ENCODE results near the gene DISC1. TPM values are rescaled to one million over a fixed set of nuclear protein-coding genes. Genes with fewer than 3 reads are reported as not detected.

The DISC1 gene
- polyA plus RNA-seq, 1 of the 3 experiments (the other 2 are of a cell fraction): 1.7 TPM

- DNase-seq: no peak
- H4K20me1 ChIP-seq (ENCODE audit: insufficient read depth): no peaks in the 10 kb centered on the region
- H3K27ac ChIP-seq (ENCODE audit: low read depth in 2 of 2, low read length in 1 of 2): no peak overlapping the region
- no peaks in the 10 kb centered on the region for H3F3A ChIP-seq (replicated peaks; ENCODE audit: insufficient read depth)
- peaks cover 0 to 4% of the 10 kb centered on the region in 2 experiments; a peak in 1 of 4 replicates for H3K4me1 ChIP-seq (ENCODE audit: control insufficient read depth in 1 of 2, insufficient read depth in 2 of 2, low read depth in 1 of 2, low read length in 1 of 2)
- 35% methylated on average over 2 of the region's 2 CpGs for WGBS (ENCODE audit: low lambda C conversion rate)
- H3K36me3 ChIP-seq (replicated peaks in 1 of 2; ENCODE audit: control insufficient read depth in 1 of 2, insufficient read depth in 2 of 2, low read length in 1 of 2): no peaks in the 10 kb centered on the region
- H3K4me2 ChIP-seq: no peak overlapping the region; the same call in 1 of the 2 replicates
- H2AFZ ChIP-seq (ENCODE audit: low read depth): no peak overlapping the region
- TF ChIP-seq RCOR1 (IDR thresholded peaks at IDR 0.05; ENCODE audit: low read length) (no peak), MXI1 (IDR thresholded peaks at IDR 0.05; ENCODE audit: low read depth, low read length) (no peak), RAD21 (IDR thresholded peaks at IDR 0.05; ENCODE audit: low read length) (no peak), PBX3 (IDR thresholded peaks at IDR 0.05) (no peak), GATA2 (CRISPR knock-in tag; IDR thresholded peaks at IDR 0.05) (no peak), CHD2 (IDR thresholded peaks at IDR 0.05; ENCODE audit: low read length, partially characterized antibody) (no peak)
- H3K79me2 ChIP-seq (ENCODE audit: insufficient read depth): no peaks in the 10 kb centered on the region
- no peaks in the 10 kb centered on the region for H3K27me3 ChIP-seq (ENCODE audit: insufficient read depth)
- no peaks in the 10 kb centered on the region for H3K9me3 ChIP-seq
- H3K4me3 ChIP-seq (ENCODE audit: low read depth in 2 of 2, low read length in 1 of 2): no peak overlapping the region
- CTCF ChIA-PET: interaction anchor here (1.2 kb wide), 2 partner anchors 37 to 225 kb away, joined by 3 read pairs; no protein-coding TSS in a partner anchor
- H3K9me2 ChIP-seq: no peaks in the 10 kb centered on the region
- POLR2A ChIA-PET: no interaction called here
- no peak overlapping the region for H3K9ac ChIP-seq
These were observed 166.0 kb downstream of the DISC1 start for GRCh38 chr1:231792634-231793033.

DNA sequence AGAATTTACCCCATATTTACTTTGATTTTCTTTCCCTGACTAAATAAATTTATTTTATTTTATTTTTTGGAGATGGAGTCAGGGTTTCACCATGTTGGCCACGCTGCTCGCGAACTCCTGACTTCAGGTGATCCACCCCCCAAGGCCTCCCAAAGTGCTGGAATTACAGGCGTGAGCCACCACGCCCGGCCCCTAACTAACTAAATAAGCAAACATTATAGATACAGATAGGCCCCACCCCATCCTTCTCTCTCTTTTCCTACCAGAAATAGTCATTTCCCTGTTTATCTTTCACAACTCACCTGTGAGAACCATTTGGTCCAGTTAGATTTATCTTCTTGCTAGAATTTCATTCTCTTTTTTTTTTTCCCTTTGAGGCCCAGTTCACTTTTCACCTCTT lies 167.3 kb downstream of the DISC1 start:
- H3K36me3 ChIP-seq (replicated peaks in 1 of 2; ENCODE audit: control insufficient read depth in 1 of 2, insufficient read depth in 2 of 2, low read length in 1 of 2): no peaks in the 10 kb centered on the region
- no peak overlapping the region for H3K27ac ChIP-seq (ENCODE audit: low read depth in 2 of 2, low read length in 1 of 2)
- no peaks in the 10 kb centered on the region for H3F3A ChIP-seq (replicated peaks; ENCODE audit: insufficient read depth)
- no peak overlapping the region for H3K4me2 ChIP-seq
- no peaks in the 10 kb centered on the region for H3K27me3 ChIP-seq (ENCODE audit: insufficient read depth)
- no peak for TF ChIP-seq RFX5 (IDR thresholded peaks at IDR 0.05; ENCODE audit: low read length)
- TF ChIP-seq RXRA (IDR thresholded peaks at IDR 0.05; ENCODE audit: borderline replicate concordance, low read depth): no peak
- TF ChIP-seq, protein P1, sequence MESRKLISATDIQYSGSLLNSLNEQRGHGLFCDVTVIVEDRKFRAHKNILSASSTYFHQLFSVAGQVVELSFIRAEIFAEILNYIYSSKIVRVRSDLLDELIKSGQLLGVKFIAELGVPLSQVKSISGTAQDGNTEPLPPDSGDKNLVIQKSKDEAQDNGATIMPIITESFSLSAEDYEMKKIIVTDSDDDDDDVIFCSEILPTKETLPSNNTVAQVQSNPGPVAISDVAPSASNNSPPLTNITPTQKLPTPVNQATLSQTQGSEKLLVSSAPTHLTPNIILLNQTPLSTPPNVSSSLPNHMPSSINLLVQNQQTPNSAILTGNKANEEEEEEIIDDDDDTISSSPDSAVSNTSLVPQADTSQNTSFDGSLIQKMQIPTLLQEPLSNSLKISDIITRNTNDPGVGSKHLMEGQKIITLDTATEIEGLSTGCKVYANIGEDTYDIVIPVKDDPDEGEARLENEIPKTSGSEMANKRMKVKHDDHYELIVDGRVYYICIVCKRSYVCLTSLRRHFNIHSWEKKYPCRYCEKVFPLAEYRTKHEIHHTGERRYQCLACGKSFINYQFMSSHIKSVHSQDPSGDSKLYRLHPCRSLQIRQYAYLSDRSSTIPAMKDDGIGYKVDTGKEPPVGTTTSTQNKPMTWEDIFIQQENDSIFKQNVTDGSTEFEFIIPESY (IDR thresholded peaks at IDR 0.05; ENCODE audit: borderline replicate concordance, low read depth): no peak
- TF ChIP-seq EZH2phosphoT487 (IDR thresholded peaks at IDR 0.05; ENCODE audit: borderline replicate concordance, low read depth): no peak
- no peak for TF ChIP-seq PBX3 (IDR thresholded peaks at IDR 0.05)
- no peak for TF ChIP-seq SIN3A (IDR thresholded peaks at IDR 0.05; ENCODE audit: borderline replicate concordance, low read depth, low read length)
- TF ChIP-seq, protein P2, sequence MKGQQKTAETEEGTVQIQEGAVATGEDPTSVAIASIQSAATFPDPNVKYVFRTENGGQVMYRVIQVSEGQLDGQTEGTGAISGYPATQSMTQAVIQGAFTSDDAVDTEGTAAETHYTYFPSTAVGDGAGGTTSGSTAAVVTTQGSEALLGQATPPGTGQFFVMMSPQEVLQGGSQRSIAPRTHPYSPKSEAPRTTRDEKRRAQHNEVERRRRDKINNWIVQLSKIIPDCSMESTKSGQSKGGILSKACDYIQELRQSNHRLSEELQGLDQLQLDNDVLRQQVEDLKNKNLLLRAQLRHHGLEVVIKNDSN (IDR thresholded peaks at IDR 0.05; ENCODE audit: borderline replicate concordance, low read depth): no peak
- no peak for TF ChIP-seq NFIC (IDR thresholded peaks at IDR 0.05; ENCODE audit: borderline replicate concordance)
- TF ChIP-seq SMC3 (IDR thresholded peaks at IDR 0.05; ENCODE audit: low read depth, low read length): no peak
- TF ChIP-seq EP300 (IDR thresholded peaks at IDR 0.05; ENCODE audit: borderline replicate concordance in 1 of 2, low read depth in 1 of 2, low read length in 1 of 2): no peak
- TF ChIP-seq CTCF (IDR thresholded peaks at IDR 0.05): no peak
- DNase-seq: no peak
- H3K9me2 ChIP-seq: no peaks in the 10 kb centered on the region
- CTCF ChIA-PET: no interaction called here
- H4K20me1 ChIP-seq (ENCODE audit: insufficient read depth): no peaks in the 10 kb centered on the region
- 93% methylated on average over 6 of the region's 6 CpGs for WGBS (ENCODE audit: low lambda C conversion rate)
- H3K9ac ChIP-seq: no peak overlapping the region
- H3K9me3 ChIP-seq: no peaks in the 10 kb centered on the region
- no peaks in the 10 kb centered on the region for H3K79me2 ChIP-seq (ENCODE audit: insufficient read depth)
- no peak overlapping the region for H2AFZ ChIP-seq (ENCODE audit: low read depth)
- POLR2A ChIA-PET: no interaction called here
- peaks cover 0 to 4% of the 10 kb centered on the region in 2 experiments; a peak in 1 of 4 replicates for H3K4me1 ChIP-seq (ENCODE audit: control insufficient read depth in 1 of 2, insufficient read depth in 2 of 2, low read depth in 1 of 2, low read length in 1 of 2)
- no peak overlapping the region for H3K4me3 ChIP-seq (ENCODE audit: low read depth in 2 of 2, low read length in 1 of 2)

Data from SK-N-SH (cell line).